HUDEP-2 (cell line): ENCODE data around the gene FJX1.
"Not testable (repeated sequence)": the region's sequence is repeated elsewhere in the genome, so short reads cannot be mapped to it uniquely, and the experiment has no call there.

Experiments used
- DNase-seq, 76 experiments: peaks; one replicate each; lab custom pipeline; 2025; ENCODE audit not compliant: unreplicated experiment in 76 of 76; lab: John Stamatoyannopoulos, UW

The FJX1 gene

GRCh38 chr11:35629914-35630313 lies 11.7 kb downstream of the FJX1 start:
- no peak for DNase-seq

DNA sequence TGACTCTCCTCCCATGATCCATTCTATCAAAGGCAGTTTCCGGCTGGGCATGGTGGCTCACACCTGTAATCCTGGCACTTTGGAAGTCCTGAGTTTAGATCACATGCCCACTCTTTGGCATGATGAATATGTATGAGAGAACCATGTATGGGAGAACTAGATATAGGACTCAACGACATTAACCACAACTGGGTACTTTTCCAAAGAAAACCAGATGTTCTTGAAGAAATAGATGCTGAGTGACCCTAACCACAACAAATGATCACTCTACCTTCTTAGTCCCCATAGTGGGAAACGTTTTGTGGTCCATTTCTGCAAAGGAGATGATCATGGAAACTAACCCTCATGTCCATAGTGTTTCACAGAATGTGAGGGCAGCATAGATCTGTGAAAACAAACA lies 13.6 kb downstream of the FJX1 start:
- no peak for DNase-seq

DNA sequence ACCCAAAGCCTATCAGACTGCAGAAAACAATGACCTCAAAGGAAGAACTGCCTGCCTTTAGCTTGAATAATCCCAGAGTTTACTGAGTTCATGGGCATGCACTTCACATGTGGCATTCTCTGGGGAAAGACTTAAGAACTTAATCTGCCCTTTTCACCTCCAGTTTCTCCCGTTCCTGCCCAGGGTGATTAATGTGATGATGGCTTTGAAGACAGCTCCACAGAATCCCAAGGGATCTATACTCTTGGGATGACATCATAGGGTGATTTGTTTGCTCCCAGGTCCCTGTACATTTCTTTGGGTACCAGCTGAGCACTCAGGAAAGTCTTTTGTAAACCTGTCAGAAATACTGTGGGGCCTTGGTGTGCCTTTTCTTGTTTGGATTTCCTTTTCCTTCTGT lies 14.0 kb downstream of the FJX1 start:
- DNase-seq, result no peak

GRCh38 chr11:35633827-35634423 lies 15.7 kb downstream of the FJX1 start:
- no peak for DNase-seq

- no peak for DNase-seq
Measured at GRCh38 chr11:35635933-35636332, 17.7 kb downstream of the FJX1 start.

DNA sequence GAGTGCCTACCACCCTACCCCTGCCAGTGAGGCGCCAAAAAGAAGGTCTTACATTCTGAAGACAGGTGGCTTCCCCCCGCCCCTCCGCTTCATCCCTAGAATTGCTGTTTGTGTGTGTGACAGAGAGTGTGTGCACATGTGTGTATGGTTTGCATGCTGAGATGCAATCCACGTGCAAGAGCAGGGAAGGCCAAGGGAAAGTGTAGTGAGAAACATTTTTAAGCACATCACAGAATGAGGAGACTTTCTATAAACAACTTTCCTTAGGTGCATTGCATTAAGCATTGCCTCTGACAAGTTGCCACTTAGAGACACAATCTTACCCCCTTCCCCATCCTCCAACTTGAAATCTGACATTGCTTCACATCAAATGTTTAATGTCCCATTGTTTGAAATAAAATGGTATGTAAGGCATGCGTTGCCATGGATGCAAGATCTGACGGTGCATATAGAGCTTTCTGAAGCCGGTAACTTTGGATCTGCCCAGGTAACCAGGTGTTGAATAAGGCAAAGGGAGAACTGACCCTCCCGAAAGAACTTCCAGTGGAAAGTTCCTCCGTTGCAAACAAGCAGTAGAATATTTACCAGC lies 21.4 kb downstream of the FJX1 start:
- no peak for DNase-seq

DNA sequence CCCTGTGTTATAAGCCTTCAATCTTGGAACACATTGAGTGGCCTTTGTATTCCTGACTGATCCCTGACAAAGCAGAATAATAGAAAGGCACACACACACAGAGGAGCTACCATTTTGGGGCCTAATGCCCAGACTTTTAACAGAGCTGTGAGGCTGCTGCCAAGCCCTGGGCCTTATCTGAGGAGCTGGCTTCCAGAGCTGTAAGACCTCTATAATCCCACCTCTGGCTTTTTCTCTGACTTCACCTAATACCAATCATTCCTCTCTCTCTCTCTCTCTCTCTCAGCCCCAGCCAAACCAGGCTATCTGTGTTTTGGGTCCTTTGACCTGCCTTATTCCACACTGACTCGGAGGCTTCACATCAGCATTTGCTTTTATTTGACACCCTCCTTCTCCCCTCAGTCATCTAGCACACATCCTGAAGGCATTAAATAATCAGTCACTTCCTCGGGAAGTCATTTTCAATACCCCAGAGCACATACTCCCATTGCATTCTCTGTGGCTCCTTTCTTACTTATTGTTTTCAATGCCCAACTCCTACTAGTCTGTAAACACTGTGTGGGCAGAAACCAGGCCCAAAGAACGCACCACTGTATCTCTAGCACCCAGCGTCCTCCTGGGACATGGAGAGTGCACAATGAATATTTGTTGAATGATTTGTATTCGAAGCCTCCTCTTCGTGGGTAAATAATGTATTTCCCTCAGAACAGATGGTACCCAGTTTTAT lies 23.1 kb downstream of the FJX1 start:
- no peak for DNase-seq

DNA sequence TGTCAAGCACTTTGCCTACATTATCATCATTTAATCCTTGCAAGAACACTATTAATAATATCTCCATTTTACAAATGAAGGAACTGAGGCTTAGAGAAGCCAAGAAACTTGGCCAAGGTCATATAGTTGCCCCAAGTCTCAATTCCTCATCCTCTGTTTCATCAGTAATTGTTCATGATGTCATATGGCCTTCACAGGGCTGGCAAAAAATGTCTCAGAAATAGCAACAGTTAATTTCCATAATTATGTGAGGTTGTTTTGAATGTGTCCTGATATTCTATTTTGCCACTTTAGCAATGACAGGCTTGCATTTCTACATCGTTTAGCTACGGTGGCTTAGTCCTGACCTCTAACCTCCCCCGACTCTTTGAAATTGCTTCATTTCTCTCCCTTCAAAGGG lies 23.7 kb downstream of the FJX1 start:
- DNase-seq, result no peak

GRCh38 chr11:35647421-35648093 lies 29.3 kb downstream of the FJX1 start:
- DNase-seq, result no peak

DNA sequence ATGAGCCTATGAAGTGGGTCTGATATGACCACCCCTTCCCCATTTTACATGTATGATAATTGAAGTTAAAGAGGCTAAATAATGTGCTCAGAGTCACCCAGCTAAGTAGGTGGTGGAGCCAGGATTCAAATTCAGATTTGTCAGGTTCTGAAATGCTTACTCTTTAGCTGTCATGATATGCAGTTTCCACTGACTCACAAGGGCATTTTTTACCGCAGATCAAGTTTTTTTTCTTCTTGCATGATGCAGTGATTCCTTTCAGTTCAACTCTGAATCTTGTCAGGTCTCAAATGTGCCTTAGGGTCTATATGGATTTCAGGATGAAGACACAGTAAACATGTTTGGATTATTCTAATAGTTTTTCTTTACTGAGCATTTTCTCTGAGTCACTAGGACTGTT lies 31.7 kb downstream of the FJX1 start:
- DNase-seq, result no peak

- no peak for DNase-seq
Measured at GRCh38 chr11:35650467-35650866, 32.2 kb downstream of the FJX1 start.

- DNase-seq, result no peak
Measured at GRCh38 chr11:35651263-35651662, 33.0 kb downstream of the FJX1 start.

DNA sequence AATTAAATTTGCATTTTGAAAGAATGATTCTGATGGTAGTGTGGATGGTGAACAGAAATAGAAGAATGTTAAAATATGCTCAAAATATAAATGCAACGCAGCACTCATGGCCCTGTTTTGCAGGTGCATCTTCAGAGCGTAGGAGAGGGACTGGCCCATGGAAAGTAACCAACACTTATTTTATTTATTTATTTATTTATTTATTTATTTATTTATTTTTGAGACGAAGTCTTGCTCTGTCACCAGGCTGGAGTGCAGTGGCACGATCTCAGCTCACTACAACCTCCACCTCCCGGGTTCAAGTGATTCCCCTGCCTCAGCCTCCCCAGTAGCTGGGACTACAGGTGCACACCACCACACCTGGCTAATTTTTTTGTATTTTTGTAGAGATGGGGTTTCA lies 34.5 kb downstream of the FJX1 start:
- DNase-seq, result not testable (repeated sequence)

DNA sequence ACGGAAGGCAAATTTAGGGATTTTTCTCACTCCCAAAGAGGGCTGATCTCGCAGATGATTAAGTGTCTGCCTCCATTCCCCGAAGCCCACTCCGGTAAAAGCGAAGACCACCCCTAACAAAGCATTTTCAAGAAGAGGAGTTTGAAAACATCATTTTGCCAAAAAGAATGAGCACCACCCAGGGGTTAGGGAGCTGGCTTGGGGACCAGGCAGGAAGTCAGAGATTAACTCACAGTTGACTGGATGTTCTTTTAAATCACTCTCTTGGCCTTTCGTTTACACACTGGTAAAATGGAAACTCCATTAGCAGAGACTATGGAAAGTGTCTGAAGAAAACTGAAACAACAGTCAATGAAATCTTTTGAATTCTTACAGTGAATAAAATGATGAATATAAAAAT lies 36.5 kb downstream of the FJX1 start:
- no peak for DNase-seq

GRCh38 chr11:35655254-35655653 lies 37.0 kb downstream of the FJX1 start:
- DNase-seq, result no peak

DNA sequence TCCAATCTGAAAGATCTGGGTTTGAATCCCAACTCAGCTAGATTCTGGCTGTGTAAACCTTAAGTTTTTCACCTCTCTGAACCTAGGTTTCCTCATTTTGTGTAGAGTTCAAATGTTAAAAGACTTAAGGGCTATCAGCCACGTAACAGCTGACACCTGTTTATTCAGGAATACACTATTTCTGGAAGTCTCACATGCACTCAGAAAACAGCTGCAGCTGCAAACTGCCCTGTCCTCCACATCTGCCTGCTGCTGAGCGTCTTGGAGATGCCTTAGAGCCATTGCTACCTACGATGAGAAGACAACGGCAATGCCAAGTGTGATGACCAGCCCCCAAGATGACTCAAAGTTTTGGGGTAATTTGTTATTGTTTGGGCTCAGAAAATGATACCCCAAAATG lies 37.6 kb downstream of the FJX1 start:
- no peak for DNase-seq

DNA sequence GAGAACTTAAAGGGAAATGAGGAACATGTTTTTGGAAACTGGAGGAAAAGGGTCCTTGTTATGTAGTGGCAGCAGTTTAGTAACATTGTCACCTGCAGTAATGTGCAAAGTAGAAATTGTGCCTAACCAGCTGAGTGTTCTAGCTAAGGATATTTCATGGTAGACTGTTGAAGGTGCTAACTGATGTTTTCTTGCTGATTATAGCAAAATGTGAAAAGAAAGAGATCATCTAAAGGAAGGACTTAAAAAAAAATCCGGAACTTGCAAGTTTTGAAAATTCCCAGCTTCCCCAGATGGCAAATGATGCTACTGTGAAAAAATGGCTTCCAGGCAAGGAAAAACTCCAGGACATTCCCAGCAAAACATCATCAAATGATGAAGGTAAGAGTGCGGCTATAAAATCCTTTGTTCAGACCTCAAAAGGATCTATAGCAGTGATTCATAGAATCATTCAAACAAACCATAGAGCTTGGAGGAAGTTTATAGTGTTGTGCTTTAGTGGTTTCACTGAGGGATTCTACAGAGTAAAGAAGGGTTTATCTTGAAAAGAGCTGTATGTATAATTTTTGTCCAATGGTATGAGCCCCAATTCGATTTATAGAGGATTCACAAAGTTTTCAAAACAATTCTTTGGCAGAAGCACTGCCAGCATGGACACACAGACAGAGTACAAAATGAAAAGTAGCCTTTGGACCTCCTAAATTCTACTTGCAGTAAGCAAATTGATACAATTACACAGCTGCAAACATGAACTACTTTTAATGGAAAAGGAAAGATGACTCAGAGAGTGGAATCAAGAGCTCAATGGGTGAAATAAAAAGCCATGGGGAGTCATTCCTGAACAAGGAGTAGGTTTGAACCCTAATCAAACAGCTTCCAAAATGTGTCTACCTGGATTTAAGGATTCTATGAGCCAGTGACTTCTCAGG lies 40.0 kb downstream of the FJX1 start:
- DNase-seq, result no peak

DNA sequence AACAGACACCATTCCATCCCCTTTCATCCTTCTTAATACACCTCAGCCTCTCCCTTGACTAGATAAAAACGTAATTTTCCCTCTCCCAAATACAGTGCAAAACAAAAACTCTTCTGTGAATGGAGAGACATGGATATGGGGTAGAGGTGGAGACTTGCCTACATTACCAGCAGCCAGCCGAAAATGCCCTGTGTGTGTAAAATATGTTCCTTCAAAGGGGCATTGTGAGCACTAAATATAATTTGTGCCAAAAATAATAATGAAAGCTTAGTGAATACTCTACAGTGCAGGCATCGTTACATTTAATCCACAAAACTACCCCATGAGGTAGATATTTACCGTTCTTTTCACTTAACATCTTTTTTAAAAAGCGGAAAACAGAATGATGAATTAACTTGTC lies 43.3 kb downstream of the FJX1 start:
- no peak for DNase-seq

GRCh38 chr11:35662061-35662648 lies 43.9 kb downstream of the FJX1 start:
- DNase-seq, result peak in 8 of 76 experiments; percentile 27 to 62 (median 34)
